HL-60 (cell line): Measurements from ENCODE around the gene MAGI2.

Source experiments
- DNase-seq, 2 experiments: peaks; one replicate each; pipeline ENCODE4 v3.0.0-alpha.2; 2010 to 2020; ENCODE audit warnings: low read depth in 1 of 2, low spot score in 1 of 2
- H3K27ac ChIP-seq: fragments of 250-450 bp; sonication (Bioruptor Pico); replicated peaks from 2 replicates; pipeline ENCODE4 v1.5.1; 2020; ENCODE audit warnings: mild to moderate bottlenecking, moderate library complexity
- H3K27me3 ChIP-seq: fragments of 250-450 bp; sonication (Bioruptor Pico); 2 replicates; pipeline ENCODE4 v1.5.1; 2021; ENCODE audit warnings: mild to moderate bottlenecking, moderate library complexity; ENCODE audit not compliant: insufficient read depth, poor library complexity, severe bottlenecking
- H3K4me3 ChIP-seq: replicated peaks from 2 replicates; pipeline ENCODE4 v1.5.1; 2011; ENCODE audit warnings: mild to moderate bottlenecking, control low read depth, low read length; ENCODE audit not compliant: insufficient read depth
- CTCF ChIP-seq: IDR thresholded peaks from one replicate; pipeline ENCODE4 v1.5.1; 2011; ENCODE audit warnings: low read length, control low read depth, inconsistent platforms; ENCODE audit not compliant: insufficient read depth
- GABPA ChIP-seq: IDR thresholded peaks from 2 replicates; pipeline ENCODE4 v1.6.1; 2012; ENCODE audit warnings: low read depth
- POLR2AphosphoS5 ChIP-seq: IDR thresholded peaks from 2 replicates; pipeline ENCODE4 v1.6.1; 2012; ENCODE audit warnings: low read depth
- REST ChIP-seq: IDR thresholded peaks from 2 replicates; pipeline ENCODE4 v1.6.1; 2012; ENCODE audit warnings: low read depth; ENCODE audit not compliant: insufficient replicate concordance
- SPI1 ChIP-seq: IDR thresholded peaks from 2 replicates; pipeline ENCODE4 v1.6.1; 2012; ENCODE audit warnings: low read depth, mild to moderate bottlenecking, borderline replicate concordance

MAGI2 gene

GRCh38 chr7:79055722-79056415 is 397.6 kb downstream of the MAGI2 start:
- Histone ChIP-seq H3K27me3 (no peaks in the 10 kb centered on the region), H3K27ac (no peak overlapping the region), H3K4me3 (no peak overlapping the region)
- DNase-seq: no peak
- TF ChIP-seq SPI1 (no peak), POLR2AphosphoS5 (no peak), REST (no peak), CTCF (no peak), GABPA (no peak)

- Histone ChIP-seq H3K4me3 (no peak overlapping the region), H3K27ac (no peak overlapping the region), H3K27me3 (no peaks in the 10 kb centered on the region)
- DNase-seq: no peak
- no peak for TF ChIP-seq GABPA
- no peak for TF ChIP-seq SPI1
- TF ChIP-seq POLR2AphosphoS5: no peak
- TF ChIP-seq CTCF: no peak
- no peak for TF ChIP-seq REST
These were observed 401.6 kb downstream of the MAGI2 start for GRCh38 chr7:79051915-79052314.

- no peak overlapping the region for H3K4me3 ChIP-seq
- TF ChIP-seq CTCF (no peak), REST (no peak)
- DNase-seq: no peak
- no peak overlapping the region for H3K27ac ChIP-seq
- no peaks in the 10 kb centered on the region for H3K27me3 ChIP-seq
These were observed 402.9 kb downstream of the MAGI2 start for GRCh38 chr7:79050603-79051002.
